Neural cell (in vitro differentiated cells): Measurements from ENCODE around the gene GOLM1. TPM values are rescaled to one million over a fixed set of nuclear protein-coding genes. Genes with fewer than 3 reads are reported as not detected.

Experiments used
- H2AFZ ChIP-seq: fragments of 200-600, 300-800 bp; sonication (generic), shearing (Covaris generic); 2 replicates; pipeline ENCODE4 v1.6.0; 2014; ENCODE audit warnings: low read depth, mild to moderate bottlenecking, antibody characterized with exemption, low read length, moderate library complexity
- H3F3A ChIP-seq: fragments of 200-600 bp; shearing (Covaris generic); 2 replicates; pipeline ENCODE4 v1.6.1; 2016; ENCODE audit warnings: mild to moderate bottlenecking, moderate library complexity, mixed read lengths, antibody characterized with exemption, low read length; ENCODE audit not compliant: insufficient read depth, poor library complexity, severe bottlenecking
- H3K27ac ChIP-seq: fragments of 200-600, 300-800 bp; sonication (generic), shearing (Covaris generic); 2 replicates; pipeline ENCODE4 v1.5.1; 2014; ENCODE audit warnings: mild to moderate bottlenecking, low read length, moderate library complexity
- H3K27me3 ChIP-seq: fragments of 300-800, 200-600 bp; sonication (generic), shearing (Covaris generic); 2 replicates; pipeline ENCODE4 v1.6.0; 2014; ENCODE audit warnings: mild to moderate bottlenecking, low read depth, low read length, moderate library complexity; ENCODE audit not compliant: insufficient read depth
- H3K36me3 ChIP-seq: fragments of 300-800, 200-600 bp; sonication (generic), shearing (Covaris generic); 2 replicates; pipeline ENCODE4 v1.5.1; 2014; ENCODE audit warnings: mild to moderate bottlenecking, antibody characterized with exemption, low read length, moderate library complexity; ENCODE audit not compliant: insufficient read depth
- H3K4me2 ChIP-seq: fragments of 300-800, 200-600 bp; sonication (generic), shearing (Covaris generic); 2 replicates; pipeline ENCODE4 v1.6.0; 2014; ENCODE audit warnings: mild to moderate bottlenecking, low read length
- H3K4me3 ChIP-seq: fragments of 300-800, 200-600 bp; sonication (generic), shearing (Covaris generic); 2 replicates; pipeline ENCODE4 v1.5.1; 2014; ENCODE audit warnings: mild to moderate bottlenecking, low read length, moderate library complexity
- H3K79me2 ChIP-seq: fragments of 200-600 bp; shearing (Covaris generic); replicated peaks from 2 replicates; pipeline ENCODE4 v1.6.0; 2014; ENCODE audit warnings: mild to moderate bottlenecking, low read length, moderate library complexity; ENCODE audit not compliant: insufficient read depth
- H3K9ac ChIP-seq: fragments of 300-800, 200-600 bp; sonication (generic), shearing (Covaris generic); 2 replicates; pipeline ENCODE4 v1.6.1; 2016; ENCODE audit warnings: mild to moderate bottlenecking, low read length, mixed read lengths
- H3K9me2 ChIP-seq: fragments of 200-600 bp; shearing (Covaris generic); 2 replicates; pipeline ENCODE4 v1.6.1; 2016; ENCODE audit warnings: mild to moderate bottlenecking, low read length, mixed read lengths; ENCODE audit not compliant: insufficient read depth
- H3K9me3 ChIP-seq: fragments of 200-600, 300-800 bp; sonication (generic), shearing (Covaris generic); 2 replicates; pipeline ENCODE4 v1.6.1; 2016; ENCODE audit warnings: mild to moderate bottlenecking, mixed run types, low read length, moderate library complexity, mixed read lengths
- H4K20me1 ChIP-seq: fragments of 200-600 bp; shearing (Covaris generic); 2 replicates; pipeline ENCODE4 v1.6.1; 2016; ENCODE audit warnings: mild to moderate bottlenecking, mixed run types; ENCODE audit not compliant: insufficient read depth
- EP300 ChIP-seq: fragments of 450-650 bp; conservative IDR thresholded peaks from 2 replicates; pipeline ENCODE4 v1.6.1; 2014; ENCODE audit warnings: antibody characterized with exemption, mild to moderate bottlenecking, moderate library complexity; ENCODE audit not compliant: poor library complexity, severe bottlenecking
- EZH2 ChIP-seq: fragments of 200-600, 300-800 bp; shearing (Covaris generic), sonication (generic); IDR thresholded peaks from 2 replicates; pipeline ENCODE4 v1.6.1; 2014; ENCODE audit warnings: antibody characterized with exemption, low read length, borderline replicate concordance, mild to moderate bottlenecking; ENCODE audit not compliant: insufficient read depth, poor library complexity, severe bottlenecking
- MXI1 ChIP-seq: fragments of 450-650 bp; conservative IDR thresholded peaks from 2 replicates; pipeline ENCODE4 v1.6.1; 2014; ENCODE audit warnings: antibody characterized with exemption, mild to moderate bottlenecking; ENCODE audit not compliant: poor library complexity, severe bottlenecking
- POLR2AphosphoS5 ChIP-seq: IDR thresholded peaks from 2 replicates; pipeline ENCODE4 v1.6.1; 2012
- RAD21 ChIP-seq: fragments of 450-650 bp; conservative IDR thresholded peaks from 2 replicates; pipeline ENCODE4 v1.6.1; 2014; ENCODE audit warnings: antibody characterized with exemption, mild to moderate bottlenecking, moderate library complexity
- SMC3 ChIP-seq: fragments of 450-650 bp; conservative IDR thresholded peaks from 2 replicates; pipeline ENCODE4 v1.6.1; 2014; ENCODE audit warnings: antibody characterized with exemption, mild to moderate bottlenecking, moderate library complexity; ENCODE audit not compliant: poor library complexity
- TAF1 ChIP-seq: IDR thresholded peaks from 2 replicates; pipeline ENCODE4 v1.6.1; 2012; ENCODE audit warnings: low read depth
- polyA plus RNA-seq: library from polyadenylated mRNA; depleted of rRNA; stranded (reverse); fragments of >200 nt; gene quantifications from 2 replicates; pipeline ENCODE4 v1.2.3, GENCODE V29; 2014
- TF ChIP-seq, protein P1 (sequence below): IDR thresholded peaks from 2 replicates; pipeline ENCODE4 v1.6.1; 2012; ENCODE audit warnings: borderline replicate concordance
- TF ChIP-seq, protein P2 (sequence below): fragments of 450-650 bp; IDR thresholded peaks from 2 replicates; pipeline ENCODE4 v1.5.1; 2014; ENCODE audit warnings: antibody characterized with exemption, mild to moderate bottlenecking, moderate library complexity; ENCODE audit not compliant: poor library complexity, severe bottlenecking

Gene GOLM1
- polyA plus RNA-seq, 1 donor from 2014 or later, result 77.4 TPM

DNA sequence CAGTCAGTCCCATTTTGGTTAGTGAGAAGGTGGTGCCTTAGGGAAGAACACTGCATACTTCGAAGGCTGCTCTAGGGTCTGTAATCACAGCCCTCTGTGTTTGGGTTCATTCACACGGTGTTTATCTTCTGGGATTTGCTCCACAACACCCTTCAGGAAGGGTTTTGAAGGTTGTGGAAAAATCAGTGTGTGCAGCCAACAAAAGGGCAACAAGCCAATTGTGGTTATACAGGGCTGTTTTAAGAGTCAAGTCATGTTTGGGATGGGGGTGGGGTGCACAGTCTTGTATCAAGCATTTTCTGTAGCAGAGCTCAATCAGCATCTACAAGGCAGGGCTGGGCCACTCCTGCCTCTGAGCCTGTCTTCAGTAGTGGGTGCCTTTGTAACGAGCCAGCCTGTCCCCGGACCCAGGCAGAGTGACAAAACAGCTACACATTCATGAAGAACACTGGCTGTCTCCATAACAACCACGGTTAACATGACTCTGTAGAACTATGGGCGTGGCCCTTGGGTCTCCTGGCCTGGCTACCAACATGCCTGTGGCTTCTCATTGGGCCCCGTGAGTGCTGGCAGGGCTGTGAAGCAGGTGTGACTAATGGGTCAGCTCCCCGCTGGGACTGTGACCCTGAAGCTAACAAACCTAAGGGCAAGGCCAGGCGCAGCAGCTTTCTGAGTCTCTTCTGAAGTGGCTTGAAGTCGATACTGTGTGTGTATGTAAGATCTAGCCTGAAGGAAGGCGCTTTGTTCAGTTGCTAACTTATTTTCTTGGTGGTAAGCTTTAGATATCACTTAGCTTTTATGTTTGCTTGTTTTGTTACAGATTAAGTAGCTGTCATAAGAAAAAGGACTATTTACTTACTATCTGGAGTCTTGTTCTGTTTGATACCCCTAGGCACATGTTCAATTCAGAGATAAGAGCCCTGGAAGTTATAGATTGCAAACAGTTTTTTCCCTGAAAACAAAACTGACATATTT, 27.9 kb upstream of the GOLM1 start:
- Histone ChIP-seq H3K4me3 (no peak overlapping the region), H4K20me1 (no peaks in the 10 kb centered on the region), H3K9me2 (no peaks in the 10 kb centered on the region), H3K79me2 (no peaks in the 10 kb centered on the region), H3K9me3 (no peaks in the 10 kb centered on the region), H3K27me3 (no peaks in the 10 kb centered on the region), H2AFZ (no peak overlapping the region), H3K9ac (no peak overlapping the region), H3K4me2 (no peak overlapping the region), H3K27ac (no peak overlapping the region), H3F3A (no peaks in the 10 kb centered on the region), H3K36me3 (no peaks in the 10 kb centered on the region)
- TF ChIP-seq EP300 (no peak), TAF1 (no peak), POLR2AphosphoS5 (no peak)

DNA sequence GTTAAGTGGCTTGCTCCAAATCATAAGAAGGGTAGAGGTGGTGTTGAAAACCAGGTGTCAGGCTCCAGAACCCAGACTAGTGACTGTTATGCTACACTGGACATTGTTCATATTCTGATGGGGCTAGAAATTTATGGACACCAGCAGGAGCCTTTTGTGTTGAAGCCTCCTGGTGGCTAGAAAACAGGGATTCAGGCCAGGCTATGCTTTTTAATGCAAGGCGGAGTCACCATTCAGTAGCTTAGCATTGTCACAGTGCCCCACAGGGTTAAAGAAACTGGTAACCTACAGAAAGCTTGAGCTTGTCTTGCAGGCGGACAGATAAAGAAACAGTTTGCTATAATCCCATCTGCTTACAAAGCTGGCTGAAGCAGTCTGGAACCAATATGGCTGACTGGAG, 23.0 kb upstream of the GOLM1 start:
- Histone ChIP-seq H3K27ac (no peak overlapping the region), H3K27me3 (no peaks in the 10 kb centered on the region), H3F3A (no peaks in the 10 kb centered on the region), H3K4me2 (no peak overlapping the region), H3K9ac (no peak overlapping the region), H3K36me3 (no peaks in the 10 kb centered on the region), H3K79me2 (no peaks in the 10 kb centered on the region), H2AFZ (no peak overlapping the region), H3K4me3 (no peak overlapping the region), H3K9me2 (no peaks in the 10 kb centered on the region), H4K20me1 (no peaks in the 10 kb centered on the region), H3K9me3 (no peaks in the 10 kb centered on the region)
- TF ChIP-seq TAF1 (no peak), SMC3 (no peak), EZH2 (no peak), RAD21 (no peak), EP300 (no peak), MXI1 (no peak), POLR2AphosphoS5 (no peak)
- TF ChIP-seq, protein P1, sequence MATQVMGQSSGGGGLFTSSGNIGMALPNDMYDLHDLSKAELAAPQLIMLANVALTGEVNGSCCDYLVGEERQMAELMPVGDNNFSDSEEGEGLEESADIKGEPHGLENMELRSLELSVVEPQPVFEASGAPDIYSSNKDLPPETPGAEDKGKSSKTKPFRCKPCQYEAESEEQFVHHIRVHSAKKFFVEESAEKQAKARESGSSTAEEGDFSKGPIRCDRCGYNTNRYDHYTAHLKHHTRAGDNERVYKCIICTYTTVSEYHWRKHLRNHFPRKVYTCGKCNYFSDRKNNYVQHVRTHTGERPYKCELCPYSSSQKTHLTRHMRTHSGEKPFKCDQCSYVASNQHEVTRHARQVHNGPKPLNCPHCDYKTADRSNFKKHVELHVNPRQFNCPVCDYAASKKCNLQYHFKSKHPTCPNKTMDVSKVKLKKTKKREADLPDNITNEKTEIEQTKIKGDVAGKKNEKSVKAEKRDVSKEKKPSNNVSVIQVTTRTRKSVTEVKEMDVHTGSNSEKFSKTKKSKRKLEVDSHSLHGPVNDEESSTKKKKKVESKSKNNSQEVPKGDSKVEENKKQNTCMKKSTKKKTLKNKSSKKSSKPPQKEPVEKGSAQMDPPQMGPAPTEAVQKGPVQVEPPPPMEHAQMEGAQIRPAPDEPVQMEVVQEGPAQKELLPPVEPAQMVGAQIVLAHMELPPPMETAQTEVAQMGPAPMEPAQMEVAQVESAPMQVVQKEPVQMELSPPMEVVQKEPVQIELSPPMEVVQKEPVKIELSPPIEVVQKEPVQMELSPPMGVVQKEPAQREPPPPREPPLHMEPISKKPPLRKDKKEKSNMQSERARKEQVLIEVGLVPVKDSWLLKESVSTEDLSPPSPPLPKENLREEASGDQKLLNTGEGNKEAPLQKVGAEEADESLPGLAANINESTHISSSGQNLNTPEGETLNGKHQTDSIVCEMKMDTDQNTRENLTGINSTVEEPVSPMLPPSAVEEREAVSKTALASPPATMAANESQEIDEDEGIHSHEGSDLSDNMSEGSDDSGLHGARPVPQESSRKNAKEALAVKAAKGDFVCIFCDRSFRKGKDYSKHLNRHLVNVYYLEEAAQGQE, result no peak

DNA sequence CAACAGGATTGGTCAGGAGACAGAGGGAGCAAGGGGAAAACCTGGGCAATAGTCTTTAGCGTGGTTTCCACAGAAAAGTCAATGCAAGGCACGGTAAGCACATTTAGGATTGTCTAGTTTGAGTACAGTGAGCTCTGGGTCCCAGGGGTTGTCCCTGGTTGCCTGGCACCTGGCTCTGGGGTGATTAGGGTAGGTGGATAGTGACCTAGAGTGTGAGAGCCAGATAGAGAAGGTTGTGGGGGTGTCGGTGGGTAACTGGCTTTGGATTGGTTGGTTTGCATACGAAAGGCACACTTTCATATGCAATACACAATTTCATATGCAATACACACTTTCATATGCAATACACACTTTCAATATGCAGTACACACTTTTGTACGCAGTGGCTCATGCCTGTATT, 20.1 kb upstream of the GOLM1 start:
- Histone ChIP-seq H4K20me1 (no peaks in the 10 kb centered on the region), H3K79me2 (no peaks in the 10 kb centered on the region), H3K36me3 (no peaks in the 10 kb centered on the region), H2AFZ (no peak overlapping the region), H3K9me2 (no peaks in the 10 kb centered on the region), H3K27me3 (no peaks in the 10 kb centered on the region), H3K4me3 (no peak overlapping the region), H3K27ac (no peak overlapping the region), H3K9me3 (no peaks in the 10 kb centered on the region), H3F3A (no peaks in the 10 kb centered on the region), H3K9ac (no peak overlapping the region), H3K4me2 (no peak overlapping the region)
- no peak for TF ChIP-seq SMC3
- no peak for TF ChIP-seq EZH2
- no peak for TF ChIP-seq EP300
- TF ChIP-seq, protein P1, result no peak
- TF ChIP-seq MXI1, result no peak
- TF ChIP-seq RAD21, result no peak
- TF ChIP-seq, protein P2, sequence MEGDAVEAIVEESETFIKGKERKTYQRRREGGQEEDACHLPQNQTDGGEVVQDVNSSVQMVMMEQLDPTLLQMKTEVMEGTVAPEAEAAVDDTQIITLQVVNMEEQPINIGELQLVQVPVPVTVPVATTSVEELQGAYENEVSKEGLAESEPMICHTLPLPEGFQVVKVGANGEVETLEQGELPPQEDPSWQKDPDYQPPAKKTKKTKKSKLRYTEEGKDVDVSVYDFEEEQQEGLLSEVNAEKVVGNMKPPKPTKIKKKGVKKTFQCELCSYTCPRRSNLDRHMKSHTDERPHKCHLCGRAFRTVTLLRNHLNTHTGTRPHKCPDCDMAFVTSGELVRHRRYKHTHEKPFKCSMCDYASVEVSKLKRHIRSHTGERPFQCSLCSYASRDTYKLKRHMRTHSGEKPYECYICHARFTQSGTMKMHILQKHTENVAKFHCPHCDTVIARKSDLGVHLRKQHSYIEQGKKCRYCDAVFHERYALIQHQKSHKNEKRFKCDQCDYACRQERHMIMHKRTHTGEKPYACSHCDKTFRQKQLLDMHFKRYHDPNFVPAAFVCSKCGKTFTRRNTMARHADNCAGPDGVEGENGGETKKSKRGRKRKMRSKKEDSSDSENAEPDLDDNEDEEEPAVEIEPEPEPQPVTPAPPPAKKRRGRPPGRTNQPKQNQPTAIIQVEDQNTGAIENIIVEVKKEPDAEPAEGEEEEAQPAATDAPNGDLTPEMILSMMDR, result no peak
- TF ChIP-seq TAF1, result no peak
- no peak for TF ChIP-seq POLR2AphosphoS5
